LNCaP clone FGC (cell line): ENCODE results near the gene KNDC1.
"Not testable (repeated sequence)": the region's sequence is repeated elsewhere in the genome, so short reads cannot be mapped to it uniquely, and the experiment has no call there.

ENCODE experiments used
- DNase-seq: peaks from one replicate; pipeline ENCODE4 v3.0.0-alpha.2; 2011; ENCODE audit warnings: low read depth
- H3K4me3 ChIP-seq: 2 replicates; pipeline ENCODE4 v1.5.1; 2011; ENCODE audit warnings: mild to moderate bottlenecking, low read depth, low read length, control low read depth
- TF ChIP-seq, protein P1 (sequence below): IDR thresholded peaks from 2 replicates; pipeline ENCODE4 v1.5.1; 2012; ENCODE audit warnings: mild to moderate bottlenecking; ENCODE audit not compliant: control insufficient read depth, insufficient read depth; ENCODE audit errors: extremely low read depth

KNDC1 gene, protein sequence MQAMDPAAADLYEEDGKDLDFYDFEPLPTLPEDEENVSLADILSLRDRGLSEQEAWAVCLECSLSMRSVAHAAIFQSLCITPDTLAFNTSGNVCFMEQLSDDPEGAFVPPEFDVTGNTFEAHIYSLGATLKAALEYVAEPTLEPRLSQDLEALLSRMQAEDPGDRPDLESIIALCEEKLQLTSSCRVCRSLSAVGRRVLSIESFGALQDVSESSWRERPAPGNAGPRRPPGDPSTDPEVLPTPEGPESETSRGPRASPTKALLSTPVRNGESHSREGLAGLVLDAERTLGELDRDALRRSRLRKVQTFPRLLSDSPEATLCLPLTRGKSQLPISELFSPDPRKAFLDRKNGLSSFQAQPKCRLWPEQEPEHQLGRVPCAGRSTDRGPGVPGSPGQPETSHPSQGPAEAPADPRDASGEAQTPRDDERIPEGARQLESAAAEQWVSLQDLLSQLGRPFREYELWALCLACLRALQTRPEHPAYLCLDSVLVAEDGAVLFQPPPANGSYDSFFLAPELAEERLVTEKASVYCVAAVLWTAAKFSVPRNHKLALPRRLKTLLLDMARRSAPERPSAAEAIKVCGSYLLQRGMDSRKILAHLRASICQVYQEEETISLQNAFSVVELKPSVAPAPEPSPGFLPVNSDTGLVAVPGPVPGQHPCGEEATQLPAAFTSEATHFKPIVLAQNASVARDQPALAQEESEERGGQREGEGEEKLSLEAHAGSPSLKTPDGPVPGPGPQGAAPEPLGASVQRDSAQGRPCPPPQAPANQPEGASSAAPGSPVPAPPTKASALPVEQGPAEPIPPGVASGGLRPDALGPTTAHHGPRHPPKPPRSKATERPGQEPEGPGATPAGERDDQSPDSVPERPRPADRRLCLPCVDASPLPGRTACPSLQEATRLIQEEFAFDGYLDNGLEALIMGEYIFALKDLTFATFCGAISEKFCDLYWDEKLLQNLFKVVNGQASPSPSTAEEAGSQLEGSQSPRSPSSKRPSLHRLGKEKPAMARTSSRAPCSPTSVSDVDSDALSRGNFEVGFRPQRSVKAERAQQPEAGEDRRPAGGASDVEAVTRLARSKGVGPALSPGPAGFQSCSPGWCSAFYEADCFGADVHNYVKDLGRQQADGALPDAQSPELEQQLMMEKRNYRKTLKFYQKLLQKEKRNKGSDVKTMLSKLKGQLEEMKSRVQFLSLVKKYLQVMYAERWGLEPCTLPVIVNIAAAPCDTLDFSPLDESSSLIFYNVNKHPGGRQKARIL (N-terminal part only)

DNA sequence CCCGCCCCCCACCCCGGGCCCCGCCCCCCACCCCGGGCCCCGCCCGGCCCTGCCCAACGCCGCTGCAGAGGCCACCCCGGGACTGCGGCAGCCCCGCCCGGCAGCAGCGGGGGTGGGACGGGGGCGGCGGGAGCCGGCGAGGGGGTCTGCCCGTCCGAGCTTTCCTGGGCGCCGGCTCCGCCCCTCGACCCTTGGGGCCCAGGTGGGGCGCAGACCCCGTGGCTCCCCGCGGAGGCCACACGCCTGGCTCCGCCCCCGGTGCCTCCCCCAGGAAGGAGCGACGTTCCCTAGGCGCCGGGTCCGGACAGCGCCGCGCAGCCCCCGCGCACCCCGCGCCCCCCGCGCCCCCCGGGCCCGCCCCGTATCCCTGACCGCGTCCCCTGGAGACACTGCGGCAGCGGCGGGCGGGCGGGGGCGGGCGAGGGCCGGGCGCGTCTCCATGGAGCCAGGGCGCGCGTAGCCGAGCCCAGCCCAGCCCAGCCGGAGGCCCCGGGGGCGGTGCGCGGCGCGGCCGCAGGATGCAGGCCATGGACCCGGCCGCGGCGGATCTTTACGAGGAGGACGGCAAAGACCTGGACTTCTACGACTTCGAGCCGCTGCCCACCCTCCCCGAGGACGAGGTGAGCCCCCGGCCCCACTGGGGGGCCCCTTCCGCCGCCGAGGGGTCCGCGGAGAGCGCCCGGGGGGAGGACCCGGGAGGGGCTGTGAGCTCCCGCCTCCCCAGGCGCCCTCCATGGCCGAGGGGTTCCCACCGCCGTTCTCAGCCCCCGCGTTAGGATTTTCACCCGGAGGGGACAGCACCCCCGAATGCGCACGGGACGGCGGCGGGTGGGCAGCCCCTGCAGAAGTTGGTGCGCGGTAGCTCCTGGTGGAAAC, at the start of gene KNDC1:
Gene KNDC1 (plus strand): TSS at position 270 of the 876 bp plus-strand sequence. CDS start 249 bp downstream, at position 519.
- H3K4me3 ChIP-seq = peak within 1 kb of the TSS; percentile 54
- no peak for DNase-seq
- TF ChIP-seq, protein P1, sequence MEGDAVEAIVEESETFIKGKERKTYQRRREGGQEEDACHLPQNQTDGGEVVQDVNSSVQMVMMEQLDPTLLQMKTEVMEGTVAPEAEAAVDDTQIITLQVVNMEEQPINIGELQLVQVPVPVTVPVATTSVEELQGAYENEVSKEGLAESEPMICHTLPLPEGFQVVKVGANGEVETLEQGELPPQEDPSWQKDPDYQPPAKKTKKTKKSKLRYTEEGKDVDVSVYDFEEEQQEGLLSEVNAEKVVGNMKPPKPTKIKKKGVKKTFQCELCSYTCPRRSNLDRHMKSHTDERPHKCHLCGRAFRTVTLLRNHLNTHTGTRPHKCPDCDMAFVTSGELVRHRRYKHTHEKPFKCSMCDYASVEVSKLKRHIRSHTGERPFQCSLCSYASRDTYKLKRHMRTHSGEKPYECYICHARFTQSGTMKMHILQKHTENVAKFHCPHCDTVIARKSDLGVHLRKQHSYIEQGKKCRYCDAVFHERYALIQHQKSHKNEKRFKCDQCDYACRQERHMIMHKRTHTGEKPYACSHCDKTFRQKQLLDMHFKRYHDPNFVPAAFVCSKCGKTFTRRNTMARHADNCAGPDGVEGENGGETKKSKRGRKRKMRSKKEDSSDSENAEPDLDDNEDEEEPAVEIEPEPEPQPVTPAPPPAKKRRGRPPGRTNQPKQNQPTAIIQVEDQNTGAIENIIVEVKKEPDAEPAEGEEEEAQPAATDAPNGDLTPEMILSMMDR = no peak

DNA sequence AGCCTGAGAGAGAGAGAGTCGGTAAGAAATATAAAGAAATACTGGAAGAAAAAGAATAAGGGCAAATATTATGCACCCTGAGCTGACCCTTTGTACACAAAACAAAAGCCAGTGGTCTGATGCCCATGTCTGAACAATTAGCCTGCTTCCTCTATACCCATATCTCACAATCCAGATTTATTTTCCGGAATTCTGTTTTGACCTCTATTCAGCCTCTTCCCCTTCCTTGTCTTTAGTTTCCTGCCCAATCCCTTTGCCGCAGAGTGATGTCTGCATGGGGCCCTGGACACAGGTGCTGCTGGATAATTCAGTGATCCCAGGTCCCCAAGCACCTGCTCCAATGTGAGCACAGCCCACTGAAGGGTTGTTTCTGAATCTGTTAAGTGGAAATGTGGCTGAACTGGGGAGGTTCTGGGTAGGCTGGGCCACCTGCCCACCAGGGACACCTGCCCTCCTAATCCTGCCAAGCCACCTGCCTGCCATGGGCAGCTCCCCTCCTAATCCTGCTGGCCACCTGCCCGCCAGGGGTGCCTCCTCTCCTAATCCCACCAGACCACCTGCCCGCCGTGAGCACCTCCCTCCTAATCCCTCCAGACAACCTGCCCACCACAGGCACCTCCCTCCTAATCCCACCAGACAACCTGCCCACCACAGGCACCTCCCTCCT, 49.3 kb upstream of the KNDC1 start:
- TF ChIP-seq, protein P1 = no peak

DNA sequence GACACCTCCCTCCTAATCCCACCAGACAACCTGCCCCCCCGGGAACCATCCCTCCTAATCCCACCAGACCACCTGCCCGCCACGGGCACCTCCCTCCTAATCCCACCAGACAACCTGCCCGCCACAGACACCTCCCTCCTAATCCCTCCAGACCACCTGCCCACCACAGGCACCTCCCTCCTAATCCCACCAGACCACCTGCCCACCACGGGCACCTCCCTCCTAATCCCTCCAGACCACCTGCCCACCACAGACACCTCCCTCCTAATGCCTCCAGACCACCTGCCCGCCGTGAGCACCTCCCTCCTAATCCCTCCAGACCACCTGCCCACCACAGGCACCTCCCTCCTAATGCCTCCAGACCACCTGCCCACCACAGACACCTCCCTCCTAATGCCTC, 48.4 kb upstream of the KNDC1 start:
- not testable (repeated sequence) for DNase-seq, H3K4me3 ChIP-seq

More for the DNA sequence above, 49.3 kb upstream of the KNDC1 start:
- H3K4me3 ChIP-seq = no peak overlapping the region
- DNase-seq = no peak

DNA sequence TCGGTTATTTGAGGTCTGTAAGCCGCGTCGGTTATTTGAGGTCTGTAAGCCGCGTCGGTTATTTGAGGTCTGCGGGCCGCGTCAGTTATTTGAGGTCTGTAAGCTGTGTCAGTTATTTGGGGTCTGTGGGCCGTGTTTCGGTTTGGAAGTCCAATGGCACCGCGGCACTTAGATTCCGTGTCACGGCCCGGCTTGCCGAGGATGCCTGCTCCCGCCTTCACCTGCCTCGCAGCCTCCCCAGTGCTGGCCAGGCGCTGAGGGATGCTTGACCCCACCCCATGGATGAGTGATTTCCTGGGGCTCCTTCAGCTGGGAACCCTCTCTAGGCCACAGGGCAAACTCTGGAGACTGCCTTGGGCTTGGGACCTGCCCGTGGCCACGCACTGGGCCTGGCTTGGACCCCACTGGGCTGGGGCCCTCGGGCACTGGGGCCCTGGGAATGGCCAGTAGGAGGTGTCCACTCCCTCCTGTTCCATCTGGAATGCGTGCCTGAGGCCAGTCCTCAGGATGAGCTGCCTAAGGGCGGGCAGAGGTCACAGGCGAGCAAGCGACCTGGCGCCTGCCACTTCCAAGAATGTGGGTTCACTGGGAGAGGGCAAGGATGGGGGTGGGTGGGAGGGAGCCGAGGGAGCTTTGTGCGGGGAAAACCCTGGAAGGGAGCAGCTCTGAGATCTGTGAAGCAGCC, 46.7 kb upstream of the KNDC1 start:
- no peak overlapping the region for H3K4me3 ChIP-seq
- TF ChIP-seq, protein P1 = no peak
- no peak for DNase-seq

DNA sequence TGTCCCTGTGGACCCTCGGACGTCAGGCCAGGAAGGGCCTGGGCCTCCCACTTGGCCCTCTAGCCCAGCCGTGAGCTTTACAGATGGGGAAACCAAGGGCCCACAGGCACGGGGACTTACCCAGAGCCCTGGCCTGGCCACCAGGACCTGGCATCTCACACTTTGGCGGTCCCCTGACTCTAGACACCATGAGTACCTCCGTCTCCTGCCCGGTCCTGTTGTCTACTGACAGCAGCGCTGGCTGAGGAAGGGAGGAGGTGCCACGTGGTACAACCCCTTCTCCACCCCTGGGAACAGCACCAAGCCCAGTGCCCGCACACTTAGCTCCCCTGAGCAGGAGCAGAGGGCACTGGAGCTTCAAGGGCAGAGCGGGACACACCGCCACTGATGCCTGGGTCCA, 46.2 kb upstream of the KNDC1 start:
- no peak overlapping the region for H3K4me3 ChIP-seq
- no peak for DNase-seq
- TF ChIP-seq, protein P1 = no peak

DNA sequence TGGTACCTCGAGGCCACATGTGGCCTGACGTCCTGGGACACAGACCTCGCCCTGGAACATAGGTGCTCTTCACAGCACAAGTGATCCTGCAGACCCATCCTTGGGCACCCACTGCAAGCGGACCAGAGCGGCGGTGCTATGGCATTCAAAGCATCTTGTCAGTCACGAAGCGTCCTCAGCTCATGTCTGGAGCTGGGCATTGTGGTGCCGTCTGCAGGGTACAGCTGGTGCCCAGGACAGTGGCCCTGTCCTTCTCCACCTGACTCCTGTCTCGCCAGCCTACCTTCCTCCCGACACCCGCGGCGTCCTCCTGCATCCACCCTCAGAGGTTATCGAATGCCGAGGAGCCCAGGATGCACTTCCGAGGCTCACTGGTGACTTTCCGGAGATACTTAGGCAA, 45.8 kb upstream of the KNDC1 start:
- TF ChIP-seq, protein P1 = no peak
- DNase-seq = no peak
- no peak overlapping the region for H3K4me3 ChIP-seq
